GM18499 (cell line): ENCODE data around the gene TTC3.

Experiments used
- ATAC-seq: cut with Tn5 transposase; IDR thresholded peaks from one replicate; pipeline ENCODE4 v1.9.1; 2021; ENCODE audit warnings: moderate number of reproducible peaks; ENCODE audit not compliant: insufficient read depth, unreplicated experiment

TTC3 gene

DNA sequence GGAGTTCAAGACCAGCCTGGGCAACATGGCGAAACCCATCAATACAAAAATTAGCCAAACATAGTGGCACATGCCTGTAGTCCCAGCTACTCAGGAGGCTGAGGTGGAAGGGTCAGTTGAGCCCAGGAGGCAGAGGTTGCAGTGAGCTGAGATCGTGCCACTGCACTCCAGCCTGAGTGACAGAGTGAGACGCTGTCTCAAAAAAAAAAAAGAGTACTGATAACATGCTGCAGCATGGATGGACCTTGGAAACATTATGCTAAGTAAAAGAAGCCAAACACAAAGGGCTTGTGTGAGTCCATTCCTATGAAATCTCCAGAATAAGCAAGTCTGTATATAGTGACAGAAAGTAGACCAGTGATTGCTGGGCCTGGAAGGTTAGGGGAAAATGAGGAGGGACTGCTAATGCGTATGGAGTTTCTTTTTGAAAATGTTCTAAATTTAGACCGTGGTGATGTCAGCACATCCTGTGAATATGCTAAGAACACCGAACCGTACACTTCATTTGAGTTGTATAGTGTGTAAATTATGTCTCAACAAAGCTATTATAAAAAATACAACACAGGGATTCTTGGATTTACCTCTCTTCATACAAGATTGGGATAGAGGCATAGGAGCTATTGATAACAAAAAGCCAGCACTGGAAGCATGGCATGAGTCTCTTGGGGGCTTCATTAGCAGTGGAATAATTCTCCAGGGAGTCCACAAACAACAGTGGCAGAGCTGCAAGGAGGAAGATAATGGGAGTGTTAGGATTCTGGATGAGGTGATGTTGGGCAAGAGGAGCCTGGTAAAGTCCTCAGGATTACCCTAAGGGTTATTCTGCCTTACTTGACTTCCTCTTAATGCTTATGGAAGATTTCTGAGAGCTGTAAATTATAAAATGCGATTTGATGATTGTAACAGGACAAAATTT, 73.5 kb downstream of the TTC3 start:
- ATAC-seq = no peak

- ATAC-seq = no peak
Measured at GRCh38 chr21:37149411-37149810, 76.4 kb downstream of the TTC3 start.

GRCh38 chr21:37153196-37153934, 80.3 kb downstream of the TTC3 start:
- ATAC-seq = no peak

GRCh38 chr21:37153935-37154350, 80.9 kb downstream of the TTC3 start:
- no peak for ATAC-seq

GRCh38 chr21:37155186-37155585, 82.1 kb downstream of the TTC3 start:
- no peak for ATAC-seq

- no peak for ATAC-seq
Measured at GRCh38 chr21:37157938-37158337, 84.9 kb downstream of the TTC3 start.

DNA sequence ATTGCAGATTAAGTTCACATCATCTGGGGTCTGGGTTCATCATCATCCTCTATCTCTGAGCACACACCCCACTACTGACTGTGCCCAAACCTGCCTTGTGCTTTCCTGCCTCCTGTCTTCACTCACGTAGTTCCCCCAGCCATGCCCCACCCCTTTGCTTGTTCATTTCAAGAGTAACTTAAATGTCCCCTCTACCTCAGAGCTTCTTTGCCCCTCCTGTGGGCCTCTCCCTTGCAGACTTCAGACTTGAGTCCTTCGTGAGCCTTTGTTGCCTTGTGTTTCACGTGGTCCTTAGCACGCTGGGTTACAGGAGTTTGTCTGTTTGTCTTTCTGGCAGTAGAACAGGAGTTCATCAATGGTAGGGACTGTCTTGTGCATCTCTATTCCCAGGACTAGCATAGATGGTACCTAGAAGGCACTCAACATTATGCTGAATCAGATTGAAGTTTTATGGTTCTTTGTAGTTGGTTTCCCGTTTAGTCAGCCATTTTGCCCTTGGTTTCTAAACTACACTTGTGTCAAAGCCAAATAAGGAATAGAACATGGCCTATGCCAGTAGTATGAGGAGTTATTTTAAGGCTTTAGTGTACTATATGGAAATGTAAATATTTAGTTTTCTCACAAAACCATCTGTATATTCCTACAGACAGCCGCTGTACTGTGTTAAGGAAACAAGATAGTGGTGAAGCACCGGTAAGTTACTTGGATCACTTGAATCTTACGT, 86.2 kb downstream of the TTC3 start:
- no peak for ATAC-seq

DNA sequence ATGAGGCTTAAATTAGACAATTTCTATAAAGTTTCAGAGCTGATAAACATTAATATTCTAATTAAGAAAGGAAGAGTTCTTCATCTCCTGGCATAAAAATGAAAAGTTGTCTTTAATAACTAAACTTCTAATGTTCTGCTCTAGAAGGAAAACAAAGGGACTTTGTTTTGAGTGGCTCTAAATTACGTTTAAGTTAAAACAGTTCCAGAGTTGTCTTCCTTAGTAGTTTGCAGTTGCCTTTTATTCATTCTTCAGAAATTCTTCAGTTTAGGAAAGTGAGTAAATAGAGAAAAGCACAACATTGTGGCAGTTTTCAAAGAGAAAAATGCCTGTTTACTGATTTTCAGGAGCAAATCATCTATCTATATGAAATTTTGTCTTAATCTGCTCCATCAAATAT, 86.9 kb downstream of the TTC3 start:
- no peak for ATAC-seq

DNA sequence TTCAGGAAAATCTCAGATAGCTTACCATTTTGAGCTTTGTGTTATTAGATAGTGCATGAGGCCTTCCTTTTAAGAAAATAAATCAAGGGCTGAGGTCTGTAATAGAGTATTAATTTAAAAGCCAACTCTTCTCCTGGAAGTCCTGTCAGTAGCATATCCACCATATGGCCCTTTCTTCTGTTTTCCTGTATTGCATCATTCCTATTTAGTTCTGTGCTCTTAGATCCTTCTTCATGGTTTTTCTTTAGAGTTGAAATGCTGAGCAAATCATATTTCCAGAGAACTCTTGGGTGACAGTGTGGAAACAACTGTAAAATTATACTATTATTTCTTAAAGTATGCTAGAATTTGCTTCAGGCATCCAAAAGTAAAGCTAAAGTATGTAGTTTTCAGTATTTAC, 91.7 kb downstream of the TTC3 start:
- ATAC-seq = no peak

- no peak for ATAC-seq
Measured at GRCh38 chr21:37165586-37165985, 92.5 kb downstream of the TTC3 start.

DNA sequence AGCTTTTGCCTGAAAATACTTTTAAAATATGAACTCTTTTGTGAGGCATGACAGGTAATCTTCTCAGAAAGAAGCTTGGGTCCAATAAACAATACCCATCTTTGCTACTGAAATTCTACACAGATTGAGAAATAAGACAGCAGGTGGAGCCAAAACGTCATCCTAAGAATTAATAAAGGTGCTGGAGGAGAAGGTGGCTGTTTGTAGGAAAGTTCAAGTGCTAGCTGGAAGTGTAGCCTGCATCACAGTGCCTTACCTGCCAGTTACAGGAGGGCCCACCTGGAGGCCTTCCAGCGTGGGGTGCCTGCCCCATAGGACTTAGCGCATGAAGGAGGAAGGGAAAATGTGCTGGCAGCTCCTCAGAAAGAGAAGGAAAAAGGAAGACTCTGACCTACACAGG, 93.7 kb downstream of the TTC3 start:
- ATAC-seq = no peak

GRCh38 chr21:37168666-37169065, 95.6 kb downstream of the TTC3 start:
- no peak for ATAC-seq

DNA sequence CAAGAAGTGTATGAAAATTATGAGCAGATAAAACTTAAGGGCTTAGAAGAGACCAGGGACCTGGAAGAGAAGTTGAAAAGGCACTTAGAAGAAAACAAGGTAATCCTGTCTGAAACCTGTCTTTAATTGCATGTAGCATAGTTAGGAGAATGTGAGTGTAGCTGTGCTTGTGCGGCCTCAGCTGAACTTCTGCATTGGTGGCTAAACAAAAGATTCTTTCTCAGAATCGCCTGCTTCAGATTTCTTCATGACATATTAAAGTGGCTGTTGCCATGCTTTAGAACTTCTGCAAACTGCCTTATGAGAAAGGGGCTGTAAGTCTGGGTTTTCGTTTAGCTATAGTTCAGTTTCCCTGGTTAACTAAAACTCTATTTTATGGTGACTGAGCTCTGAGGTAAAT, 99.6 kb downstream of the TTC3 start:
- no peak for ATAC-seq

DNA sequence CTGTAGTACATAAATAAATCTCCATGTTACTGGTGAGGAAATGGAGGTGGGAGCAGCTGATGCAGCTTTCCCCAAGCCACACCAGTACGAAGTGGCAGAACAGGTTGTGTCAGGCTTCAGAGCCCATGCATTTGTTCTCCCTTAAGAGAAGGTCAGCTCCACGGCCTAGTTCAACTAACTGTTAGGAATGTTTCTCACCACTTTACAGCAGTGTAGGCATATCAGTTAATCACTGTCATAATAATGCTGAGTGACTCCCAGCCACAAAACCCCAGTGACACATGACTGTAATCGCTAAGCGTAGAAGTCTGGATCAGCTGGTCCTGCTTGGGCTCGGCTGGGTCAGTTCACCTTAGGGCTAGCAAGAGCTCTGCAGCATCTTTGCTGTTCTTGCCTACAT, 103.7 kb downstream of the TTC3 start:
- no peak for ATAC-seq

DNA sequence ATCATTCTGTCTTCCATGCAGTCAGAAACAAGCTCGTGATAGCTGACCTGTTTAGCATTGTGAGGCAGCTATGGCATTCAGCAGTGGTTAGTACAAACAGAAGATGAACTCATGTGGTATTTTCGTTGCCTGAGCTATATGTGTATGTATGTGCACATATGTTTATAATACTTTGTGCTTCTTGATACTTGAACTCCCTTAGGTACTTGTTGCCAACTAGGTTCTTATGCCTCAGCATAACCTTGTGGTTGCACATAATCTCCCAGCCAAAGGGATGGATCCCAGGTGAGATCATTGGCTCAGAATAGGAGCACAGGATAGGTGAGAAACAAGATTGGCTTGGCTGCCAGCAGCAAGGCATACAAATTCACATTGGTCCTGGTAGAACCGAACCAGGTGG, 108.0 kb downstream of the TTC3 start:
- ATAC-seq = no peak

- ATAC-seq = no peak
Measured at GRCh38 chr21:37182222-37182621, 109.2 kb downstream of the TTC3 start.

DNA sequence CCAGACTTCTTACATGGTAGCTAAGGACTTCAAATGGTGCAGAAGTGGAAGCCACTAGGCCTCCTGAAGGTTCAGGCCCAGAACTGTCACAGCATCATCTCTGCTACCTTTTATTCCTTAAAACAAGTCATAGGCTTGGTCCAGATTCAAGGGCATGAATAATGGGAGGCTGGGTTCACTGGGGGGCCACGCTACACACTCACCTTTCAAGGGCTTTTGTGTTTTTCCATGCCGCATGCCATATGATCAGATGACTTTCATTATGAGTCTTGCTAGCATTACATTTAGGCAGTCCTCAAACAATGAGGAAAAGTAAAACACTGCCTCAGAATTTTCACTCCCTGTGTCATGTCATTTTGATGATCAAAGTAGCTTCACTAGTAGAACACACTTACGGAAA, 110.7 kb downstream of the TTC3 start:
- ATAC-seq = no peak

DNA sequence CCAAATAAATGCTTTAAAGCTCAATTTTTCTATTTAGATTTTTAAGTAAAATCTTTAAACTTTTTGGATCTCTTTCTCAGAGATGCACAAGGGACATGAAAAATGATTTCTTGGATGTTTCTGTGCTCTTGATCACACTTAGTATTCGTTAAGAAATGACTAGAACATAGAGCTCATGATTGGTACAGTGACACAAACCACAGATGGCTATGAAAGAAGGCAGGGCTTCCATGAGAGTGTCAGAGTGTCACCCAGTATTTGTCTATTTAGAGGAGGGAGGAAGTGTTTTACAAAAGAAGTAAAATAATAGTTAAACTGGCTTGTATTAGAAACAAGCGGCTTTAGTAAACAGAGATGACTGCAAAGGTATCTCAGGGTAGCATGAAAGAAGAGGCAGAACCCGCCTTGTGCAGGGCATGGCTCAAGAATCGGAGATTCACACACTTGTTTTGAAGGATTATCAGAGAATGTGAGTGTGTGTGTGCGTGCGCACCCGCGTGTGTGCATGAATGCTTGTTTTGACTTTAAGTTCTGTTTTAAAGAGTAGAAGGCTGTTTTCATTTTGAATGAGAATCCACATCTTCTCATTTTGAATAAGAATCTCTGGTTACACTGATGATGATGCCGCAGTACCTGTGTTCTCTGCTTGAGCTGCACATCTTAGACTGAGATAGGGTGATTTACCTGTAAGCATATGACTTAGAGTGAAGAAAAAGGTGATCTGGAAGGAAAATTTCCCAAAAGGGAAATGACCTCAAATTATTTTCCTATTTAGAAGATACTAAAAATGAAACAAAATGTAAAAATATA, 111.9 kb downstream of the TTC3 start:
- no peak for ATAC-seq

DNA sequence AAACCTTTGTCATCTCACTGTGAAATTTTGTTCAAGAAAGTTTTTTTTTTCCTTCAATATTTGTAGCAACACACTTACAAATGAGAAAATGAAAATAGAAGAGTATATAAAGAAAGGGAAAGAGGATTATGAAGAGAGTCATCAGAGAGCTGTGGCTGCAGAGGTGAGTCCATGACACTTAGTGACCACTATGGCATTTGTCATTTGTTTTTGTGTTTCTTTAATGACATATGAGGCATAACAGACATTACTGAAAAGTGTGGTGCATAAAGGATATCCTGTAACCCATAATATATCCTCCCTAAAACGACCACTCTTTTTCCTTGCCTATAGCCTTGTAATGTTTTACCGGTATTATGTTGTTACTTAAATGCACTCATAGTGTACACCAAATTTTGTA, 113.9 kb downstream of the TTC3 start:
- no peak for ATAC-seq

GRCh38 chr21:37188825-37189224, 115.8 kb downstream of the TTC3 start:
- ATAC-seq = no peak
